Ramos (cell line): ENCODE measurements around the gene NRDE2.

ENCODE experiments used
- in situ Hi-C: fragments of 300-500 bp; cut with MboI; formaldehyde crosslinking; loops from one replicate; pipeline ENCODE4 v1.14.3; 2022; ENCODE audit warnings: low sequenced_read_pairs; ENCODE audit not compliant: unreplicated experiment

NRDE2 gene

DNA sequence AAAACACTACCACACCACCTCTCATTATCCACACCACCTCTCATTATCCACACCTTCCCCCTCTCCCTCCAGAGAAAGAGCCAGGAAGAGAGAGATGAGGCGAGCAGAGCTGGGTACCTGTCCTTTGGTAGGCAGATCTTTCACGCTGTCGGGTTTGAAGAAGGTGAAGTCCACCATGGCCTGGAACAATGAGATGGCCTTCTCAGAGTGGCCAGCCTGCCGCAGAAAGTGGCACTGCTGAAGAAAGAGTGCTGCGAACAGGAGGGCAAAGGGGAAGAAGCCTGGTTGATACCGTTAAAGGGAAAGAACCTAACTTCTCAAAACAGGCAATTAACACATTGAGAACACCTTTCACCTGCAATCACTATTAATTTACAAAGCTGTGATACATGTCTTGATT, 30.6 kb downstream of the NRDE2 start:
- in situ Hi-C loops: no loop called here

DNA sequence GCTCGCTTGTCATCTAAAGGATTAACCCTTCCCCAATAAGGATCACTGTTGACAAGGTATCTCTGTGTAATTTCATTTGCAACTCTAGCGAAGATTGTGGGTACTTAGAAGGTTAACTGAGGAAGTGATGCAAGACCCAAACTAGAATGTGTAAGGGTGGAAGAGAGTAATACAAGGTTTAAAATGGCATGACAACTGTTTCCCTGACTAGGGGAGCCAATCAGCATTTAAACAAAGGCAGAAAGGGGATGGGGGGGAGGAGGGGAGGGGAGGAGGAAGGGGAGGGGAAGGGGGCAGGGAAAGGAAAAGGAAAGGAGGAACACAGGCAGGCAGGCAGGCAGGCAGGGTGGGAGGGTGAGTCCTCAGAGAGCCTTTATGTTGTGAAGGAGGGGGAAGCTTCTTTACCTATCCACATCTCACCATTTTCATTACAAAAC, 31.1 kb downstream of the NRDE2 start:
- in situ Hi-C loops: no loop called here

DNA sequence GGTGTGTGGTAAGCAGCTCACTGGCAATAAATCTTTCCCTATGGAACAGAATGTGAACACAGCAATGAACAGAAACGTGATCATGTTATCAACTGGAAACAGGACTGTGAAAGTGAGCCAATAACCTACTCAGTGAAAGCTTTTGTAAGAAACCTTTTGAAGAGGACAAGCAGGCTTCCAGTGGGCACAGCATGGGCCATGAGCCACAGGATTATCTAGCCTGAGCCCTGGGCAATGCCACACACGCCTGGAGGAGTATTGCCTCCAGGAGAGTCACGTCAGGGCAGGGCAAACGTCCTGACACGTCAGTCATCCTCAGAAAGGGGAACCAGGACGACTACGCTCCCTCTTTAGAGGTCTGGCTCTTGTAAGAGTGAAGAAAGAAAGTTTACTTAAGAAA, 32.3 kb downstream of the NRDE2 start:
- in situ Hi-C loops: no loop called here

DNA sequence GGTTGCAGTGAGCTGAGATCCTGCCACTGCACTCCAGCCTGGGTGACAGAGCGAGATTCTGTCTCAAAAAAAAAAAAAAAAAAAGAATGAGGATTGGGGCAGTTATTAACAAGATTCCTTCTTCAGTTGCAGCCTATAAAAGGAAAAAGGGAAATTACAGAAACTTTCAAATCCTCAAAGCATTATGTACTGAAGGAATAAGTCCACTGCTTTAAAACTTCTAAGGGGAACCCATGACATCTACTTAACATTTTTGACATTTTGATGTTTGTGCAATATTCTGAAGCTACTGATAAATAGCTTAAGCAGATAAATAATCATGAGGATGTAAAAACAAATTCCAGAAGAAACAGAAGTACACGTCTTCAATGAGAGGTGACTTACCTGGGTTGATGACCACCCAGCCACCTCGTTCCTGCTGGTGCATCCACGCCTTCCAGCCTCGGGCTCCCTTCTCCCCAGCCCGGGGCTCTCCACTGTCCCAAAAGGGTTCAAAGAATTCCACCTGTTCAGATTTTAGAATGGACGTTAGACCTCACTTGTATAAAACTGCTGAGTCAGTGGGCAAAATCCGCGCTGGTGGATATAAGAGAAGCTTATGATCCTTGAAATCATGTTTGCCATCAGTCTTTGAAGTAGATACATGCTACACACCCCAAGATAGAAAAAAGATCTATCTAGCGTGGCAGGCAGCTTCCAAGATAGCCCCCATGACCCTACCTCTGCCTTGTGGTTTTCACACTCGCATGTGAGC, 33.7 kb downstream of the NRDE2 start:
- in situ Hi-C loops: no loop called here

GRCh38 chr14:90296641-90297040, 35.1 kb downstream of the NRDE2 start:
- in situ Hi-C loops: no loop called here

- in situ Hi-C loops: no loop called here
Observed at GRCh38 chr14:90295870-90296516, 35.7 kb downstream of the NRDE2 start.

GRCh38 chr14:90294872-90295271, 36.9 kb downstream of the NRDE2 start:
- in situ Hi-C loops: no loop called here

DNA sequence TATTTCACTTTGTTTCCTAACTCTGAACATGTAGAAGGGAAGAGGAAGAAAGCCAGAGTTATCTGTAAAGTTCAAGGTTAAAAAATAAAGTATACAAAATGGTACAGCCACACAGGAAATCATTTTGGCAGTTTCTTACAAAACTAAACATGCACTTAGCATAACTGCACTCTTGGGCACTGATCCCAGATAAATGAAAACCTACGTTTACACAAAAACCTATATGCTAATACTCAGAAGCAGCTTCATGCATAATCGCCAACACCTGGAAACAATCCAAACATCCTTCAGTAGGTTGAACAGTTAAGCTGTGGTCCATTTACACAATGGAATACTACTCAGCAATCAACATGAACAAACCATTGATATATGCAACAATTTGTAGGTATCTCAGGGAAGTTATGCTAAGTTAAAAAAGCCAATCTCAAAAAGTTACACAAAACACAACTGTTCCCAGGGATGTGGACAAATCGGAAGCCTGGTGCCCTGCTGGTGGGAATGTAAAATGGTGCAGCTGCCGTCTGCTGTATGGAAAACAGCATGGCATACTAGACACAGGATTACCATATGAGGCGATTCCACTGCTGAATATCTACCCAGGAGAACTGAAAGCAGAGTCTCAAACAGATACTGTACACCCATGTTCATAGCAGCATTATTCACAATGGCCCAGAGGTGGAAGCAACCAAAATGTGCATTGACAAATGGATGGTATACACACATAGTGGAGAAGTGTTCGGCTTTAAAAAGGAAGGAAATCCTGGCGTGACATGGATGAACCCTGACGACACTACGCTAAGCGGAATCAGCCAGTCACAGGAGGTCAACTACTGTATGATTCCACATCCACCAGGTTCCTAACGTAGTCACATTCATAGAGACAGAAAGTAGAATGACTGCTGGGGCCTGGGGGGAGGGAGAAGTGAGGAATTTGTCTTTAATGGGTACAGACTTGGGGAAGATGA, 37.7 kb downstream of the NRDE2 start:
- in situ Hi-C loops: no loop called here

DNA sequence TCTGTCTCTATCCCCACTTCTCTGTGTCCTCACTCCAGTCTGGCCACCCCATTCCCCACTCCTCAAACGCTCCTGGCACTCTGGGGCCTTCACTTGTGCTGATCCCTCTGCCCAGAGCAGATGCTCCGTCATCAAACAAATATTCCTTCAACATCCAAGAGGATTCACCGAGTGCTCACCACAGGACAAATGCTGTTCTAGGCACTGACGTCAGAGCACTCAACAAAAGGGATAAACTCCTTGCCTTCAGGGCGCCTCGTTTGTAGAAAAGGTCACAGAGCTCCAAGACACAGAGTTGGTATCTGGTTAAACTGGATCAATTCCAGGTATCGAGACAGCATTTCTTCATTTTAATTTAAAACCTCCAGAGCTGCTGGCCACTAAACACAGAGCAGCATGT, 40.0 kb downstream of the NRDE2 start:
- in situ Hi-C loops: no loop called here

- in situ Hi-C loops: no loop called here
Observed at GRCh38 chr14:90290337-90291011, 41.3 kb downstream of the NRDE2 start.

GRCh38 chr14:90288651-90289355, 42.9 kb downstream of the NRDE2 start:
- in situ Hi-C loops: no loop called here

DNA sequence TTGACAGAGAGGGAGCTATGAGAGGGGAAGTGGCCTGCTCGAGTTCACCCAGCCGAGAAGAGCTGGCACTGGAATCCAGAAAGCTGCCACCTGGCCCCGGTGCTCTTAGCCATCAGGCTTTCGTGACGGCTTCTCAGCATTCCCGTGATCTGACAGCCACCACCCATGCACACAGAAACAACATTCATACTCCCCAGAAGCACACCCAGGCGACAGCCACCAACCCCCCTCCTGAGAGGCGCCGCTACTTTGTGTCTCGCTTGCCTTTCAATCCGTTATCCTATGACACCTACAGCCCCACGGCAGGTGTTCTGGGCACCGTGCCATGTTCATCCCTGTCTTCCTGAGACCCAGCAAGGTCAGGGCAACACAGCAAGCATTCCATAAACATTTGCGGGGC, 44.0 kb downstream of the NRDE2 start:
- in situ Hi-C loops: no loop called here

GRCh38 chr14:90281756-90282155, 50.0 kb downstream of the NRDE2 start:
- in situ Hi-C loops: no loop called here

GRCh38 chr14:90281261-90281660, 50.5 kb downstream of the NRDE2 start:
- in situ Hi-C loops: no loop called here

GRCh38 chr14:90280096-90280495, 51.6 kb downstream of the NRDE2 start:
- in situ Hi-C loops: no loop called here

GRCh38 chr14:90278199-90279175, 53.3 kb downstream of the NRDE2 start:
- in situ Hi-C loops: no loop called here

DNA sequence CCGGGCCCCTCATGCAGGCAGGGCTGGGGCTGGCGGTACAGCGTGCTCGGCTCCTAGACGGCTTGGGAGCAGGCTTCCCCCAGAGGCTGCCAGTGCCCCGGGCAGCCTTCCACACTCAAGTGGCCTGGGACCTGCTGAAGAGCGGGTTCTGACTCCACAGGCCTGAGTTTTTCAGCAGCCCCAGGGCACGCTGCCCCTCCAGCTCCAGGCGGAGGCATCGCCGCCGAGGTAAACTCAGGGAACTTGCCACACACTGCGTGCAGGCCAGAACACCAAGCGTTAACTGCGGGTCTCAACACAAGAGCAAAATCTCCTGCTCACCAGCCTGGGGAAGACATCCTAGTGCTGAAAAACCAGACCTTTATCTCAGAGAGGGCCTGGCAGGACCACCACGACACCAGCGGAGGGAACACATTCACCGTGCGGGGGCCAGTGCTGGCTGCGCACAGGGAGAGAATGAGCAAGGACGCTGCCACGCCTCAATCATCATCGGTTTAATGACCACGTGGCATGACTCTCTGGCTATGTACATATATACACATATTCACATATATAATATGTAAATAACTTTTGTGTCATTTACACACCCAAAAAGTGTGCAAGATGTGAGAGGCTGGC, 54.1 kb downstream of the NRDE2 start:
- in situ Hi-C loops: no loop called here
